GM21423 (cell line): ENCODE data around the gene ADRA2C.

Experiments used
- ATAC-seq: cut with Tn5 transposase; IDR thresholded peaks from one replicate; pipeline ENCODE4 v1.9.1; 2021; ENCODE audit warnings: mild to moderate bottlenecking, moderate library complexity; ENCODE audit not compliant: unreplicated experiment

Gene ADRA2C

GRCh38 chr4:3775005-3775404 is 8.8 kb downstream of the ADRA2C start:
- ATAC-seq = no peak

- no peak for ATAC-seq
Measured at GRCh38 chr4:3775576-3775975, 9.4 kb downstream of the ADRA2C start.

GRCh38 chr4:3776166-3777032 is 10.2 kb downstream of the ADRA2C start:
- ATAC-seq = no peak

- no peak for ATAC-seq
Measured at GRCh38 chr4:3777033-3777390, 10.8 kb downstream of the ADRA2C start.

GRCh38 chr4:3777669-3778068 is 11.5 kb downstream of the ADRA2C start:
- no peak for ATAC-seq

GRCh38 chr4:3779509-3779908 is 13.3 kb downstream of the ADRA2C start:
- no peak for ATAC-seq

GRCh38 chr4:3780347-3781171 is 14.4 kb downstream of the ADRA2C start:
- no peak for ATAC-seq

DNA sequence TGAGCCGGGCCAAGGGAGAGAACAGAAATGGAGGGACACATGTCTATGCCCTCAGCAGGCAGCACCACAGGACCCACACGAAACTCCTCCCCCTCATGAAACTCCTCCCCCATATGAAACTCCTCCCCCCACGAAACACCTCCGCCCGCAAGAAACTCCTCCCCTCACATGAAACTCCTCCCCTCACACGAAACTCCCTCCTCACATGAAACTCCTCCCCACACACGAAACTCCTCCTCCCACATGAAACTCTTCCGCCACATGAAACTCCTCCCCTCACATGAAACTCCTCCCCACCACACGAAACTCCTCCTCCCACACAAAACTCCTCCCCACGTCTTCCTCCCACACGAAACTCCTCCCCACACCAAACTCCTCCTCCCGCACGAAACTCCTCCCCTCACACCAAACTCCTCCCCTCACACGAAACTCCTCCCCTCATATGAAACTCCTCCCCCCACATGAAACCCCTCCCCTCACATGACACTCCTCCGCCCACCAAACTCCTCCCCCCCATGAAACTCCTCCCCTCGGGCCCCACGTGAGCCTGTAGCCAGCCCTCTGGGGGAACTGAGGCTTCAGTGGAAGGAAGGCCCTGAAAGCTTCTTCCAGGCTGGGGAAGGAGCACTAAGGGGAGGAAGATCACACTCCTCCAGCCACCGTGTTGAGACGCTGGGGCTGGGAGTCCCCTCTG is 15.2 kb downstream of the ADRA2C start:
- no peak for ATAC-seq

DNA sequence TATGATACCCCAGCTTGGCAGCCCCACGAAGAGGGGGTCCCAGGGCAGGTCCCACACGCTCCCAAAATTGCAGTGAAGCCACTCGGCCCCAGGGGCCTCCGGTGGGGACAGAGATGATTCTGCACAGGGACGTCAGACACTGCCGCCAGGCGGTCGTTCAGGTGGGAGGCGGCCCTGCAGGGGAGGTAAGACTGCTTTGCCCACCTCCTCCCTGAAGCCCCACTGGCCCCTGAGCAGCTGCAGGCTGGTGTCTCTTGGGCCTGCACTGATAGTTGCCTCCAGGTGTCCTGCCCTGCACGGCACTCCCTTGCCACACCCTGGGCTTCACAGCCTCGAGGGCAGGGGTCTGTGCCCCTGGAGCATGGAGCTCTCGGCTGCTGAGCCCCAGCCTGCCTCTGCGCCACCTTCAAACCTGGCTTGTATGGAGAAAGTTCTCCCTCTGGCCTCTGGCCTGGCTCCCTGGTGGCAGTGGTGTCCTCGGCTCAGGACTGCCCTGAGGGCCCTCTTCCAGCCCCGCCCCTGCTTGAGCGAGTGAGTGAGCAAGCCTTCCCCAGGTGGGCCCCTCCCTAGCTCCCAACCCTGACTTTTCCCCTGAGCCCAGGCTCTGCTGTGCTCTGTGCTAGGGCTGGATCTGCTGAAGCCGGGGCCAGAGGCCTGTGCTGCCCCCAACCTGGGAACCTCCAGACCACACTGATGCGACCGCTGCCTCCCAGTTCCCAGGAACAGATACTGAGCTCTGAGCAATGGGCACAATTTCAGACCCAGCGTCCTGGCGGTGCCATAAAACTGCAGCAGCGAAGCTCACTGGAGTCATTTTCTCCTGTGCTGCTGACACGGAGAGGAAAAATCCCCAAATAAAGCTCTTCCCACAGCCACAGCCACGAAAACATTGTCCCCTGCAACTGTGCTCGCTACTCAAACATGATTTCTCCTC is 16.1 kb downstream of the ADRA2C start:
- ATAC-seq = no peak

GRCh38 chr4:3783693-3784306 is 17.6 kb downstream of the ADRA2C start:
- ATAC-seq = no peak

GRCh38 chr4:3784454-3785291 is 18.5 kb downstream of the ADRA2C start:
- ATAC-seq = no peak

DNA sequence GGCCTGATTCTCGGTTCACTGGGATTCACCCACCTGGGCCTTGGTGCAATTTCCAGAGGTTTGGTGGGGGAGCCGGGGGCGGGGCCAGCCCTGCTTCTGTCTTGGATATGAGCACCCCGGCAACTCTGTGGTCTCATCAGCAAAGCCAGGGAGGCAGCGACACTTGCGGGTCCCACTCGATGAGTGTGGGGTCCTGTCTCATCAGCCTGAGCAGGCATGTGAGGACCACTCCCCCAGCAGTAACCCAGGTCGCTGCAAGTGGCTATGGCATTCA is 19.0 kb downstream of the ADRA2C start:
- no peak for ATAC-seq

- ATAC-seq = no peak
Measured at GRCh38 chr4:3786196-3786869, 20.1 kb downstream of the ADRA2C start.

DNA sequence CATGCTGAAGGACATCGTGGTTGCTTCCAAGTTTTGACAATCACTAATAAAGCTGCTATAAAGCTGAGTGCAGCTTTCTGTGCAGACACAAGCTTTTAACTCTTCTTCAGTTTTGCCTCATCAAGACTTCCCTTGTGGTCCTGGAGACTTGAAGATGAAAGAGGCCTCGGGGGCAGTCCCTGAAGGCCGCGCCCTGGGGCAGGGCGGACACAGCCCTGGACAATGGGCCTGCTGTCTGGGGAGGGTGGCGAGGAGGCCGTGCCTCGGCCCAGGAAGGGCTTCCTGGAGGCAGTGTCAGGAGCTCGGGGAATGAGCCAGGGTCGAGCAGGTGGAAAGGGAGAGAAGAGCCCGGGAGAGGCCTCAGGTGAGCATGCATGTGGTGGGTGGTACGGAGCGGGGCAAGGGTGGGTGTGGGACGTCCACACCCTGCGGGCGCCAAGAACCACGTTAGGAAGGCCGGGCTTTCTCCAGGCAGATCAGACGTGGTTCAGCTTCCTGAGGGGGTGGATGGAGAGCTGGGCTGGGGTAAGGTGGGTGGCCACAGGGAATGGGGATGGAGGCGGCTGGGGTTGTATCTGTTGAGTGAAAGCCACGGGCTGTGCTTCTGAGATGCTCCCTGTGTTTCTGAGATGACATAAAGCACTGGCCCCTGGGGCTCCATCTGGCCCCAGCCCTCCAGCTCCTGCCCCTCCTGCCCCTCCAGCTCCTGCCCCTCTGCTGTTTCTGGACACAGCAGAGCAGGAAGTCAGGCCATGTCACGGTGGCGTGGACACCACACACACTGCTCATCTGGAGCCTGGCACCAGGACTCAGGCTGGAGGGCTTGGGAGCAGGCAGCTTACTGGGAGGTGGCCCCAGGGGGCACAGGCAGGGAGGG is 21.5 kb downstream of the ADRA2C start:
- ATAC-seq = no peak

DNA sequence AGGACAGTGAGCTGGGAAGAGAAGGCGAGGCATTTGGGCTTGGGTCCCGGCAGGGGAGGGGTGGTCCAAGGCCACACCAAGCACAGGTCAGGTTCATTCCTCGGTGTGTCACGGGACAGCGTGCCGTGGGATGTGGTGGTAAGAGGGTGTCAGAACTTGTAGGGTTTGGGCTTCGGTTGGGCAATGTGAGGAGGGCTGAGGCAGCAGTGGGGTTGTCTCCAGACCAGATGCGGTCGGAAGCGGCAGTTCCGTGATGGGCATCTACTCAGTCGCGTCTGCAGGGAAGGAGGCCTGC is 22.1 kb downstream of the ADRA2C start:
- ATAC-seq = no peak

DNA sequence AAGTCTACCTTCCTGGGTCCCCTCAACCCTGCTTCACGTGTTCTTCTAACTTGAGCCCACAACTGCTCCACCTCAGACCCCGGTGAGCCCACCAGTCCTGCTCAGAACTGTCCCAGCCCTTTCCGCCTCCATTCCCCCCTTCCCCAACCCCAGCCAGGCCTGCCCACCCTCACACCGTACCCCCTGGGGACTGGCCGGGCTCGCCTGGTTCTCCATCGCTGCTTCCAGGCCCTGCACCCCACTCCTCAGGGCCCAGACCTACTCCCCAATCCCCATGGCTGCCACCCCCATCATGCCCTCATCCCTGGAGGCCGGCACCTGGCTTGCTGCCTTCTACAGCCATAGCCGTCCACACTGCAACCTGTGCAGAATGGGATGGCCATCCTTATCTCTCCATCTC is 23.4 kb downstream of the ADRA2C start:
- ATAC-seq = no peak

DNA sequence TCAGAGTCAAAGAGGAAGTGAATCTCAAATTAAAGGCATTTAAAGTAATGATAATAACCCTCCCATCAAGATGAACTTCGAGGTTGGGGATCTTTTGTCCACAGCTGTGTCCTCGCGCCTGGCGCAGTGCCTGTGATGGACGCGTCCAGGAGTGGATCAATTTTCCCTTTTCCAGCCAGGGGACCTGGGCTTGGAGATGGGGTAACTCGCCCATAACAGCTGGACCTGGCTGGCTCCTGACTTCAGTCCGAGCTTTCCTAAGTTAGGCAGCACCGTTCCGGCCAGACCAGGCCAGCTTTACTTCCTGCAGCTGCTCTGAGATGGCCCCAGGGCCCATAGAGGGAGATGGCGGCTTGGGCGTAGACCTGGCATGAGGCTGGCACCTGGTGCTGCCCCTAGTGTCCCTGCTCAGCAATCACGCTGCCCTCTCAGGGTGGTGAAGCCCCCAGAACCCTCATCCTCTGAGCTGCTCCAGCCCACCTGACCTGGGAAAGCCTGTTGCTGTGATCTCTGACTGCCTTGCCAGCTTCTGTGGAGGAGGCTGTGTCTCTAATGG is 23.9 kb downstream of the ADRA2C start:
- no peak for ATAC-seq

- ATAC-seq = no peak
Measured at GRCh38 chr4:3791256-3791655, 25.1 kb downstream of the ADRA2C start.
